Gastroesophageal sphincter (tissue), 4 donors: Measurements from ENCODE around the gene LMAN1L. TPM values are rescaled to one million over a fixed set of nuclear protein-coding genes. Genes with fewer than 3 reads are reported as not detected.

Experiments used
- ATAC-seq: fragments of 150-250 bp; one replicate; pipeline ENCODE4 v1.9.1; 2016; ENCODE audit warnings: mild to moderate bottlenecking, moderate library complexity
- H3K27ac ChIP-seq, 4 donors: fragments of 200-600 bp; sonication (generic) in 3 of 4; 1 replicate in 3 of 4; 2 replicates in 1 of 4; pipeline ENCODE4 v1.5.1; 2016 to 2019
- H3K27me3 ChIP-seq: fragments of 200-600 bp; sonication (generic); one replicate; pipeline ENCODE4 v1.5.1; 2019
- H3K36me3 ChIP-seq, 2 donors: fragments of 200-600 bp; sonication (generic); one replicate each; pipeline ENCODE4 v1.5.1; 2019; ENCODE audit warnings: control low read depth in 1 of 2
- H3K4me1 ChIP-seq, 3 donors: fragments of 200-600 bp; sonication (generic); 1 replicate in 2 of 3; 2 replicates in 1 of 3; pipeline ENCODE4 v1.5.1; 2016 to 2019; ENCODE audit warnings: control low read depth in 2 of 3
- H3K4me3 ChIP-seq, 2 donors: fragments of 200-600 bp; sonication (generic); one replicate each; pipeline ENCODE4 v1.5.1; 2019; ENCODE audit warnings: mild to moderate bottlenecking in 1 of 2, moderate library complexity in 1 of 2
- H3K9me3 ChIP-seq, 3 donors: fragments of 200-600 bp; sonication (generic); one replicate each; pipeline ENCODE4 v1.5.1; 2017 to 2019; ENCODE audit warnings: control low read depth in 2 of 3
- CTCF ChIP-seq, 4 experiments: fragments of 200-600 bp in 2 of 4; fragments of 450-650 bp in 2 of 4; sonication (generic) in 1 of 4; IDR thresholded peaks; one replicate each; pipeline ENCODE4 v1.5.1; 2017 to 2019; ENCODE audit warnings: antibody characterized with exemption in 4 of 4, mild to moderate bottlenecking in 2 of 4, moderate library complexity in 2 of 4
- EP300 ChIP-seq: sonication (generic); formaldehyde crosslinking; IDR thresholded peaks from one replicate; pipeline ENCODE4 v1.6.1; 2017; ENCODE audit warnings: antibody characterized with exemption, mild to moderate bottlenecking
- POLR2A ChIP-seq, 2 donors: fragments of 450-650 bp; IDR thresholded peaks; one replicate each; pipeline ENCODE4 v1.6.1; 2017; ENCODE audit warnings: antibody characterized with exemption in 2 of 2, mild to moderate bottlenecking in 2 of 2, moderate library complexity in 1 of 2
- POLR2AphosphoS5 ChIP-seq: sonication (generic); formaldehyde crosslinking; IDR thresholded peaks from one replicate; pipeline ENCODE4 v1.6.1; 2017; ENCODE audit warnings: antibody characterized with exemption
- WGBS, 2 donors: methylation state at CpG; one replicate each; pipeline ENCODE4 v1.1.5; 2018; ENCODE audit warnings: low coverage in 1 of 2; 5-methylcytosine and 5-hydroxymethylcytosine counted together
- total RNA-seq, 4 donors: library from RNA; depleted of rRNA; stranded (reverse); fragments of >200 nt; gene quantifications; one replicate each; pipeline ENCODE4 v1.1.0, GENCODE V29; 2016

The LMAN1L gene
- total RNA-seq, 4 donors from 2014 or later: 0.27 TPM; not detected in 3

- Histone ChIP-seq H3K4me1 (peaks cover 0 to 81% (median 43%) of the 10 kb centered on the region in 3 donors), H3K36me3 (peaks cover 0 to 4% of the 10 kb centered on the region in 2 donors), H3K9me3 (no peaks in the 10 kb centered on the region), H3K27me3 (no peaks in the 10 kb centered on the region), H3K4me3 (no peak overlapping the region), H3K27ac (no peak overlapping the region)
- 80 to 100% methylated on average over 1 of the region's 7 CpGs for WGBS, 2 donors
- no peak for ATAC-seq
- TF ChIP-seq EP300: no peak
- TF ChIP-seq POLR2A (IDR thresholded peaks at IDR 0.05): no peak
- no peak for TF ChIP-seq POLR2AphosphoS5
- TF ChIP-seq CTCF (IDR thresholded peaks at IDR 0.05): no peak
Measured at GRCh38 chr15:74791667-74792066, 21.0 kb upstream of the LMAN1L start.

DNA sequence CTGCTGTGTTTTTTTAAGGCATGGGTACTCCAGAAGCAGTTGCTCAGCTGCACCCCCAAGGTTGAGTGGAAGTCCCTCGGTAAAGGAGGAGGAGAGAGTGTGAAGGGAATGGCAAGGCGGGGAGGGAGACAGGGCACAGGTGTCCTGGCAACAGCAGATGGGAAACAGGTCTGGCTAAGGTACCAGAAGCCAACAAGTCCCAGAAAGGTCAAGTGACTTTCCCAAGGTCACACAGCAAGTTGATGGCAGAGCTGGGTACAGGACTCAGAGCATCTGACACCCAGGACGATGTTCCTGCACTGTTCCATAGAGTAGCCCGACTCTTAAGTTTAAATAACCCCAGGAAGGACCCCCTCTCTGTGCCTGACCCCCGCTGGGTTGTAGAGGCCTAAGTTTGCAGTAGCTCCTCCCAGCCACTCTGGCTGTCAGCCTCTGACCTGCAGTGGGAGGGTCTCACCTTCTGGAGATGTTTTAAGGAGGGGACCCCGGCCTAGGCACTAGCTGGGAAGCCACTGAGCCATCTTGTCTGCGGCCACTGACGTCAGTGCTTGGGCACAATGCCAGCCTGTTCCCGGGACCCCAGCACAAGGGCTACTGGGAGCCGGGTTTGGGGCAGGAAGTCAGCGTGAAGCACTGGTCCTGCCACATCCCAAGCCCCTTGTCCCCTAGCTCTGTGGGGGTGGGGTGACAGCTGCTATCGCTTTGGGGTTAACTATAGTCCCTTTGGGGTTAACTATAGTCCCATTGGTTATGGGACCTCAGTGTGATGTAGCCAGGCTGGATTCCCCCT, 20.2 kb upstream of the LMAN1L start:
- no peaks in the 10 kb centered on the region for H3K27me3 ChIP-seq
- TF ChIP-seq POLR2A (IDR thresholded peaks at IDR 0.05): no peak
- TF ChIP-seq EP300: no peak
- no peak for TF ChIP-seq POLR2AphosphoS5
- H3K36me3 ChIP-seq: peaks cover 0 to 4% of the 10 kb centered on the region in 2 donors
- WGBS, 2 donors: 100% methylated on average over 2 of the region's 12 CpGs; no CpG with 5 or more reads in 1 of the 2 donors
- H3K9me3 ChIP-seq: no peaks in the 10 kb centered on the region
- H3K4me1 ChIP-seq: peaks cover 0 to 73% (median 36%) of the 10 kb centered on the region in 3 donors
- peak overlapping the region in 1 of 4 donors; percentile 13 for H3K27ac ChIP-seq
- ATAC-seq: no peak
- no peak overlapping the region for H3K4me3 ChIP-seq

- 80 to 90% methylated on average over 2 to 6 of the region's 12 CpGs for WGBS, 2 donors
- TF ChIP-seq CTCF (IDR thresholded peaks at IDR 0.05) (peak in 1 of 4 experiments; percentile 8), POLR2AphosphoS5 (no peak)
Measured at GRCh38 chr15:74793135-74794028, 19.3 kb upstream of the LMAN1L start.

GRCh38 chr15:74794248-74794969, 18.2 kb upstream of the LMAN1L start:
- Histone ChIP-seq H3K9me3 (no peaks in the 10 kb centered on the region), H3K27ac (no peak overlapping the region), H3K4me1 (peaks cover 0 to 57% (median 21%) of the 10 kb centered on the region in 3 donors), H3K4me3 (no peak overlapping the region), H3K36me3 (peaks cover 0 to 21% of the 10 kb centered on the region in 2 donors), H3K27me3 (no peaks in the 10 kb centered on the region)
- 88 to 89% methylated on average over 3 of the region's 9 CpGs for WGBS, 2 donors
- TF ChIP-seq POLR2AphosphoS5 (no peak), EP300 (no peak), POLR2A (IDR thresholded peaks at IDR 0.05) (no peak), CTCF (IDR thresholded peaks at IDR 0.05) (no peak)
- no peak for ATAC-seq

More at GRCh38 chr15:74793135-74794028, 19.3 kb upstream of the LMAN1L start:
- no peak overlapping the region for H3K4me3 ChIP-seq
- peaks cover 0 to 11% of the 10 kb centered on the region in 2 donors for H3K36me3 ChIP-seq
- peaks cover 0 to 63% (median 29%) of the 10 kb centered on the region in 3 donors for H3K4me1 ChIP-seq
- peak overlapping the region in 1 of 4 donors; percentile 13 for H3K27ac ChIP-seq
- ATAC-seq: no peak
- no peaks in the 10 kb centered on the region for H3K9me3 ChIP-seq
- no peaks in the 10 kb centered on the region for H3K27me3 ChIP-seq

GRCh38 chr15:74794970-74795349, 17.7 kb upstream of the LMAN1L start:
- Histone ChIP-seq H3K4me1 (peaks cover 0 to 57% (median 17%) of the 10 kb centered on the region in 3 donors), H3K9me3 (no peaks in the 10 kb centered on the region), H3K36me3 (peaks cover 0 to 26% of the 10 kb centered on the region in 2 donors), H3K27ac (no peak overlapping the region), H3K27me3 (no peaks in the 10 kb centered on the region), H3K4me3 (no peak overlapping the region)
- WGBS, 2 donors: 93% methylated on average over 7 of the region's 9 CpGs; no CpG with 5 or more reads in 1 of the 2 donors
- TF ChIP-seq POLR2AphosphoS5: no peak
- TF ChIP-seq EP300: no peak
- no peak for ATAC-seq
